A549 (cell line): ENCODE results near the gene PSG6.
"Not testable (repeated sequence)": the region's sequence is repeated elsewhere in the genome, so short reads cannot be mapped to it uniquely, and the experiment has no call there.

Source experiments
- KDM5A ChIP-seq: fragments of 200-600 bp; sonication (generic); IDR thresholded peaks from 2 replicates; pipeline ENCODE4 v1.6.1; 2016; ENCODE audit warnings: antibody characterized with exemption, mild to moderate bottlenecking
- RAD21 ChIP-seq, 2 experiments: fragments of >200 bp in 1 of 2; sonication (Bioruptor Twin) in 1 of 2; formaldehyde crosslinking in 1 of 2; IDR thresholded peaks in 1 of 2; conservative IDR thresholded peaks in 1 of 2; 2 replicates in 1 of 2; 3 replicates in 1 of 2; pipeline ENCODE4 v1.6.1; 2012 to 2018; ENCODE audit warnings: inconsistent platforms in 1 of 2
- RCOR1 ChIP-seq: fragments of 150-350 bp; IDR thresholded peaks from 2 replicates; pipeline ENCODE4 v1.6.1; 2014; ENCODE audit warnings: antibody characterized with exemption, low read length, low read depth
- TF ChIP-seq, protein P1 (sequence below): fragments of >200 bp; sonication (Bioruptor Twin); formaldehyde crosslinking; IDR thresholded peaks from 3 replicates; pipeline ENCODE4 v1.5.1; 2016
- TF ChIP-seq, protein P2 (sequence below): IDR thresholded peaks from 2 replicates; pipeline ENCODE4 v1.6.1; 2012

GRCh38 chr19:42890446-42890845 lies 27.2 kb downstream of the PSG6 start:
- TF ChIP-seq, protein P1, sequence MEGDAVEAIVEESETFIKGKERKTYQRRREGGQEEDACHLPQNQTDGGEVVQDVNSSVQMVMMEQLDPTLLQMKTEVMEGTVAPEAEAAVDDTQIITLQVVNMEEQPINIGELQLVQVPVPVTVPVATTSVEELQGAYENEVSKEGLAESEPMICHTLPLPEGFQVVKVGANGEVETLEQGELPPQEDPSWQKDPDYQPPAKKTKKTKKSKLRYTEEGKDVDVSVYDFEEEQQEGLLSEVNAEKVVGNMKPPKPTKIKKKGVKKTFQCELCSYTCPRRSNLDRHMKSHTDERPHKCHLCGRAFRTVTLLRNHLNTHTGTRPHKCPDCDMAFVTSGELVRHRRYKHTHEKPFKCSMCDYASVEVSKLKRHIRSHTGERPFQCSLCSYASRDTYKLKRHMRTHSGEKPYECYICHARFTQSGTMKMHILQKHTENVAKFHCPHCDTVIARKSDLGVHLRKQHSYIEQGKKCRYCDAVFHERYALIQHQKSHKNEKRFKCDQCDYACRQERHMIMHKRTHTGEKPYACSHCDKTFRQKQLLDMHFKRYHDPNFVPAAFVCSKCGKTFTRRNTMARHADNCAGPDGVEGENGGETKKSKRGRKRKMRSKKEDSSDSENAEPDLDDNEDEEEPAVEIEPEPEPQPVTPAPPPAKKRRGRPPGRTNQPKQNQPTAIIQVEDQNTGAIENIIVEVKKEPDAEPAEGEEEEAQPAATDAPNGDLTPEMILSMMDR: not testable (repeated sequence)
- not testable (repeated sequence) for TF ChIP-seq KDM5A; RAD21 (conservative IDR thresholded peaks at IDR 0.05 in 1 of 2, IDR thresholded peaks at IDR 0.05 in 1 of 2); RCOR1
- TF ChIP-seq, protein P2, sequence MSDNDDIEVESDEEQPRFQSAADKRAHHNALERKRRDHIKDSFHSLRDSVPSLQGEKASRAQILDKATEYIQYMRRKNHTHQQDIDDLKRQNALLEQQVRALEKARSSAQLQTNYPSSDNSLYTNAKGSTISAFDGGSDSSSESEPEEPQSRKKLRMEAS: not testable (repeated sequence)
